HepG2 (cell line): ENCODE results near the gene CEP20. TPM values are rescaled to one million over a fixed set of nuclear protein-coding genes. Genes with fewer than 3 reads are reported as not detected.

ENCODE experiments used
- ATAC-seq: fragments of 200-7000 bp; cut with Tn5 transposase; 3 replicates; pipeline ENCODE4 v1.9.1; 2020; ENCODE audit warnings: mild to moderate bottlenecking, moderate library complexity
- BruUV-seq: library from RNA; stranded (reverse); fragments of 400-500 nt; replicated peaks from 2 replicates; lab custom pipeline; 2021; lab: Mats Ljungman, UMichigan
- CTCF ChIA-PET: fragments of 300-600 bp; formaldehyde crosslinking; extraction: SDS; loops from one replicate; lab custom pipeline; 2021; ENCODE audit warnings: low total read pairs, inconsistent platforms, low intra/inter-chr PET ratio; lab: Yijun Ruan, JAX
- POLR2A ChIA-PET: fragments of 350-600 bp; sonication (Branson Sonifier 250); formaldehyde crosslinking; loops from one replicate; lab custom pipeline; 2020; ENCODE audit warnings: antibody characterized with exemption, inconsistent platforms; lab: Yijun Ruan, JAX
- DNase-seq: peaks from one replicate; pipeline ENCODE4 v3.0.0-alpha.2; 2015; ENCODE audit warnings: low spot score
- FAIRE-seq: peaks from 3 replicates; lab custom pipeline; 2011; peaks lifted over from hg19 to GRCh38; lab: Jason Lieb, UNC
- H2AFZ ChIP-seq: one replicate; pipeline ENCODE4 v1.6.1; 2011; ENCODE audit warnings: low read length, inconsistent platforms
- H3K27ac ChIP-seq: fragments of 300-600 bp; 3 replicates; pipeline ENCODE4 v1.8.0; 2011; ENCODE audit warnings: mixed run types, mild to moderate bottlenecking, mixed read lengths, low read length, inconsistent platforms; ENCODE audit not compliant: insufficient read depth; ENCODE audit errors: extremely low read length
- H3K27me3 ChIP-seq, 2 experiments: fragments of 200-600 bp in 1 of 2; 2 replicates in 1 of 2; 3 replicates in 1 of 2; pipeline versions ENCODE4 v1.6.0 to v1.8.0; 2011; ENCODE audit warnings: low read length in 2 of 2, mild to moderate bottlenecking in 2 of 2, moderate library complexity in 2 of 2, inconsistent platforms in 1 of 2; ENCODE audit not compliant: insufficient read depth in 2 of 2, control insufficient read depth in 1 of 2
- H3K36me3 ChIP-seq, 2 experiments: fragments of 200-600 bp in 1 of 2; replicated peaks in 1 of 2; 2 replicates in 1 of 2; 3 replicates in 1 of 2; pipeline versions ENCODE4 v1.5.1 to v1.8.0; 2011; ENCODE audit warnings: low read length in 2 of 2, inconsistent platforms in 1 of 2; ENCODE audit not compliant: insufficient read depth in 2 of 2, control insufficient read depth in 1 of 2
- H3K4me1 ChIP-seq: 2 replicates; pipeline ENCODE4 v1.5.1; 2012; ENCODE audit warnings: low read length, inconsistent platforms; ENCODE audit not compliant: insufficient read depth
- H3K4me2 ChIP-seq: 2 replicates; pipeline ENCODE4 v1.6.0; 2011; ENCODE audit warnings: low read depth, low read length, inconsistent platforms
- H3K4me3 ChIP-seq, 3 experiments: fragments of 200-600 bp in 1 of 3; sonication (generic), shearing (Covaris generic) in 1 of 3; replicated peaks in 1 of 3; 2 replicates each; pipeline ENCODE4 v1.5.1; 2011 to 2016; ENCODE audit warnings: low read length in 3 of 3, inconsistent platforms in 2 of 3, low read depth in 2 of 3, mild to moderate bottlenecking in 2 of 3, control low read depth in 1 of 3, mixed read lengths in 1 of 3; ENCODE audit not compliant: insufficient read depth in 1 of 3
- H3K79me2 ChIP-seq: one replicate; pipeline ENCODE4 v1.6.1; 2011; ENCODE audit warnings: low read length, inconsistent platforms; ENCODE audit not compliant: insufficient read depth
- H3K9ac ChIP-seq: 2 replicates; pipeline ENCODE4 v1.6.0; 2011; ENCODE audit warnings: mild to moderate bottlenecking, low read depth, low read length, inconsistent platforms; ENCODE audit not compliant: insufficient read depth
- H3K9me3 ChIP-seq: 2 replicates; pipeline ENCODE4 v1.5.1; 2012; ENCODE audit warnings: mild to moderate bottlenecking, low read length
- H4K20me1 ChIP-seq: 2 replicates; pipeline ENCODE4 v1.6.0; 2011; ENCODE audit warnings: inconsistent platforms, mild to moderate bottlenecking, low read length, moderate library complexity; ENCODE audit not compliant: insufficient read depth
- CREBL2 ChIP-seq: sonication (generic); formaldehyde crosslinking; IDR thresholded peaks from 2 replicates; pipeline ENCODE4 v1.8.1; 2023; ENCODE audit warnings: missing genetic modification reagents, mild to moderate bottlenecking, borderline replicate concordance
- GLMP ChIP-seq: sonication (generic); formaldehyde crosslinking; IDR thresholded peaks from 2 replicates; pipeline ENCODE4 v1.9.0; 2021; ENCODE audit warnings: missing genetic modification reagents, mild to moderate bottlenecking, borderline replicate concordance
- HNRNPLL ChIP-seq: fragments of 200-400 bp; formaldehyde crosslinking; IDR thresholded peaks from 2 replicates; pipeline ENCODE4 v1.6.1; 2017; ENCODE audit warnings: mild to moderate bottlenecking, low read depth, low read length; ENCODE audit not compliant: poor library complexity, severe bottlenecking
- ISX ChIP-seq: sonication (generic); formaldehyde crosslinking; conservative IDR thresholded peaks from 2 replicates; pipeline ENCODE4 v1.5.0; 2020; ENCODE audit warnings: missing genetic modification reagents
- KDM5B ChIP-seq: sonication (generic); formaldehyde crosslinking; IDR thresholded peaks from 2 replicates; pipeline ENCODE4 v1.4.0; 2020; ENCODE audit warnings: missing genetic modification reagents, mild to moderate bottlenecking, borderline replicate concordance
- SRF ChIP-seq: IDR thresholded peaks from 2 replicates; pipeline ENCODE4 v1.6.1; 2011; ENCODE audit warnings: mild to moderate bottlenecking, low read depth, low read length, moderate library complexity
- ZBTB26 ChIP-seq: IDR thresholded peaks from 2 replicates; pipeline ENCODE4 v1.6.1; 2016; ENCODE audit warnings: missing compliant biosample characterization, missing genetic modification reagents, borderline replicate concordance
- ZNF30 ChIP-seq: sonication (generic); formaldehyde crosslinking; IDR thresholded peaks from 2 replicates; pipeline ENCODE4 v1.5.0; 2020; ENCODE audit warnings: mild to moderate bottlenecking, missing genetic modification reagents
- ZNF709 ChIP-seq: sonication (generic); formaldehyde crosslinking; IDR thresholded peaks from 2 replicates; pipeline ENCODE4 v1.5.0; 2020; ENCODE audit warnings: mild to moderate bottlenecking, missing genetic modification reagents
- ZNF749 ChIP-seq: sonication (generic); formaldehyde crosslinking; IDR thresholded peaks from 2 replicates; pipeline ENCODE4 v1.8.0; 2022; ENCODE audit warnings: mild to moderate bottlenecking, missing genetic modification reagents, moderate library complexity, borderline replicate concordance
- WGBS: methylation state at CpG from one replicate; pipeline ENCODE4 v1.1.6; 2017; ENCODE audit warnings: low lambda C conversion rate; 5-methylcytosine and 5-hydroxymethylcytosine counted together
- in situ Hi-C: cut with HindIII; loops from 2 replicates; pipeline ENCODE4 v1.10.0; 2017; ENCODE audit warnings: low pct_unique_long_range_greater_than_20kb; ENCODE audit not compliant: extremely low pct_ligation_motif_present
- intact Hi-C: fragments of 100-400 bp; cut with micrococcal nuclease; formaldehyde crosslinking; loops from one replicate; pipeline ENCODE4 v1.10.0; 2022; ENCODE audit not compliant: unreplicated experiment
- polyA plus RNA-seq, 8 experiments: library from polyadenylated mRNA; depleted of rRNA in 3 of 8; stranded (reverse) in 7 of 8; unstranded in 1 of 8; fragments of >200 nt; fragmentation: Illumina TruSeq in 4 of 8; extraction: Trizol in 4 of 8; gene quantifications; 2 replicates each; pipeline versions ENCODE4 v1.2.1 to v1.2.3, GENCODE V29; 2011 to 2016; ENCODE audit warnings: low read depth in 4 of 8, missing spikeins in 1 of 8, mixed read lengths in 1 of 8; ENCODE audit not compliant: insufficient read depth in 1 of 8
- total RNA-seq, 5 experiments: library from RNA; depleted of rRNA; stranded (reverse); fragments of >200 nt; fragmentation: Illumina TruSeq; extraction: Trizol; gene quantifications; 2 replicates each; pipeline ENCODE4 v1.2.3, GENCODE V29; 2016; ENCODE audit warnings: low read depth in 1 of 5
- TF ChIP-seq, protein P1 (sequence below): sonication (generic); formaldehyde crosslinking; IDR thresholded peaks from 2 replicates; pipeline ENCODE4 v1.4.0; 2020; ENCODE audit warnings: missing genetic modification reagents, low read depth, mild to moderate bottlenecking, borderline replicate concordance

The CEP20 gene
- total and polyA plus RNA-seq, 2 of the 13 experiments (the other 11 are each of a cell fraction or from before 2014, with no cell fraction given) = 53.0 to 54.1 TPM

- CTCF ChIA-PET = no interaction called here
- Histone ChIP-seq H3K9me3 (no peaks in the 10 kb centered on the region), H3K27me3 (peaks cover 6 to 32% of the 10 kb centered on the region in 2 experiments; a peak in 4 of 5 replicates), H3K4me1 (peaks cover 15% of the 10 kb centered on the region), H3K79me2 (no peaks in the 10 kb centered on the region), H3K4me2 (no peak overlapping the region), H4K20me1 (no peaks in the 10 kb centered on the region), H3K27ac (no peak overlapping the region), H3K36me3 (no peaks in the 10 kb centered on the region), H3K9ac (no peak overlapping the region), H2AFZ (no peak overlapping the region), H3K4me3 (no peak overlapping the region)
- FAIRE-seq = no peak
- no peak for DNase-seq
- in situ Hi-C loops (no loop called here), intact Hi-C loops (no loop called here)
- TF ChIP-seq KDM5B (CRISPR knock-in tag) (no peak), GLMP (no peak), CREBL2 (no peak), ZNF749 (no peak), ZNF30 (CRISPR knock-in tag) (no peak), ZBTB26 (CRISPR knock-in tag) (no peak), ZNF709 (CRISPR knock-in tag) (no peak), ISX (CRISPR knock-in tag) (no peak), HNRNPLL (no peak), SRF (no peak)
- TF ChIP-seq, protein P1, sequence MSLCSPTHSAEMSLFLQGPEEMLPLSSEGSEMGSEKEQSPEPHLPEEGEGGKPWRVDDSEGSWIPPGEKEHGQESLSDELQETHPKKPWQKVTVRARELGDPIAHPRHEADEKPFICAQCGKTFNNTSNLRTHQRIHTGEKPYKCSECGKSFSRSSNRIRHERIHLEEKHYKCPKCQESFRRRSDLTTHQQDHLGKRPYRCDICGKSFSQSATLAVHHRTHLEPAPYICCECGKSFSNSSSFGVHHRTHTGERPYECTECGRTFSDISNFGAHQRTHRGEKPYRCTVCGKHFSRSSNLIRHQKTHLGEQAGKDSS (CRISPR knock-in tag) = no peak
- POLR2A ChIA-PET = no interaction called here
- ATAC-seq = no peak
- no TSS peak for BruUV-seq
- 18% methylated on average over 4 of the region's 4 CpGs for WGBS
These were observed 41.9 kb downstream of the CEP20 start for GRCh38 chr16:15846510-15846909.
